GM18498 (cell line): ENCODE measurements around the gene SCLT1.
"Not testable (repeated sequence)": the region's sequence is repeated elsewhere in the genome, so short reads cannot be mapped to it uniquely, and the experiment has no call there.

Experiments
- ATAC-seq: cut with Tn5 transposase; IDR thresholded peaks from one replicate; pipeline ENCODE4 v1.9.1; 2021; ENCODE audit warnings: mild to moderate bottlenecking, moderate library complexity; ENCODE audit not compliant: unreplicated experiment

The SCLT1 gene

DNA sequence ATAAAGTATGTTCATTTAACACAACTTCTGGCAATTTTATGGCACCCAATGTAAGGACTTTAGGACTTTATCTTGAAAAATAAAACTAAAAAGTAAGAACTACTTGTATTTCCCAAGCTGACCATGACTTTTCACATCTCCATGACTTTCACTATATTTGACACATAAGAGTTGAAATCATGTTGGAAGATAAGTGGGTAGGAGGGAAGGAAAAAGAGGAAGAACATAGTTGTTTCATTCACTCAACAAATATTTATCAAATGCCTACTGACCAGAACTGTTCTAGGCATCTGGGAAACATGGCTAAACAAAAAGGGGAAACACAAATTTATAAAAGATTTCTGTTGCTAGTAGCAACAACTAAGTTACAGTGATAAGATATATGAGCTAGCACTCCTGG is 16.0 kb downstream of the SCLT1 start:
- ATAC-seq = no peak

DNA sequence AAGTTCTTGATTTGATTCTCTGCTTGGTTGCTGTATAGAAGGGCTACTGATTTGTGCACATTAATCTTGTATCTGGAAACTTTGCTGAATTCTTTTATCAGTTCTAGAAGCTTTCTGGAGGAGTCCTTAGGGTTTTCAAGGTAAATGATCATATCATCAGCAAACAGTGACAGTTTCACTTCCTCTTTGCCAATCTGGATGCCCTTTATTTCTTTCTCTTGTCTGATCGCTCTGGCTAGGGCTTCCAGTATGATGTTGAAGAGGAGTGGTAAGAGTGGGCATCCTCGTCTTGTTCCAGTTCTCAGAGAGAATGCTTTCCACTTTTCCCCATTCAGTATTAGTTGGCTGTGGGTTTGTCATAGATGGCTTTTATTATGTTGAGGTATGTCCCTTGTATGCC is 23.8 kb downstream of the SCLT1 start:
- ATAC-seq = not testable (repeated sequence)

DNA sequence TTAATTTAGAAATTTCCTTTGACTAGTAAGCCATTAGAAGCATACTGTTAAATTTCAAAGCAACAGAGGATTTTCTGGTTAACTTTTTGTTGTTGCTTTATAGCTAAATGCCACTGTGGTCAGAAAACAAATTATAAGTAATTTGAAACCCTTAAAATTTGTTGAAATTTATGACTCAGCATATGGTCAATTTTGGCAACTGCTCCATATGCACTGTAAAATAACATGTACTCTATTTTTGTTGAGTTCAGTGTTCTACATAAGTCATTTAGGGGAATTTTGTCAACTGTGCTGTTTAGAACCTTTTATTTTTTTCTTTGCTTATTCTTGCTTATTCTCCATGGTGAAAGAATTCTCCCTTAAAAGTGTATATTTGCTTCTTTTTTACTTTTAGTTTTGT is 28.6 kb downstream of the SCLT1 start:
- no peak for ATAC-seq

DNA sequence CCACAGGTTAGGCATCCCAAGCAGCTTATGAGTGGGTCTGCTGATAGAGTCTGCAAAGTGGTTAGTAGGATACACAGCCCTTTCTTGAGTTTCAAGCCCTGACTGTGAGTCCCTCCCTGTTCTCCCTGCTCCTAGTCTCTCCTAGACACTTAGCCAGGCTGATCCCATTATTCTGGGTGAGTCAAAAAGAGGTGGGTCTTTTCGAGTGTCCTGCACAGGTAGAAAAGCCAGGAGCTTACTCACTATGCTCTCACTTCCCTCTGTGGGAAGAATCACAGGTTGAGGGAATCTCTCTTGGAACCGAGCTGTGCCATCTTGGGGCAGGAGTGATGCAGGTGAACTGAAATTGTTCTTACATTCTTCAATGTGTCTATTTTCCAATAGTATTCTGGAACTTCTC is 29.7 kb downstream of the SCLT1 start:
- ATAC-seq = no peak

DNA sequence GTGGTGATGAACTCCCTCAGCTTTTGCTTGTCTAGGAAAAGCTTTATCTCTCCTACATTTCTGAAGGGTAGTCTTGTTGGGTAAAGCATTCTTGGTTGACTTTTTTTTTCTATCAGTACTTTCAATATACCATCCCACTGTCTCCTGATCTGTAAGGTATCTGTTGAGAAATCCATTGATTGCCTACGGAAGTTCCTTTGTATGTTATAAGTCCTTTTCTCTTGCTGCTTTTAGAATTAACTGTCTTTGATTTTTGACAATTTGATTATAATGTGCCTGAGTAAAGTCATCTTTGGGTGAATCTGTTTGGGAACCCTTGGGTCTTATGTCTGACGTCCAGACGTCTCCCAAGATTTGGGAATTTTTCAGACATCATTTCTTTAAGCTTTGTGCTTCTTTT is 30.8 kb downstream of the SCLT1 start:
- no peak for ATAC-seq

DNA sequence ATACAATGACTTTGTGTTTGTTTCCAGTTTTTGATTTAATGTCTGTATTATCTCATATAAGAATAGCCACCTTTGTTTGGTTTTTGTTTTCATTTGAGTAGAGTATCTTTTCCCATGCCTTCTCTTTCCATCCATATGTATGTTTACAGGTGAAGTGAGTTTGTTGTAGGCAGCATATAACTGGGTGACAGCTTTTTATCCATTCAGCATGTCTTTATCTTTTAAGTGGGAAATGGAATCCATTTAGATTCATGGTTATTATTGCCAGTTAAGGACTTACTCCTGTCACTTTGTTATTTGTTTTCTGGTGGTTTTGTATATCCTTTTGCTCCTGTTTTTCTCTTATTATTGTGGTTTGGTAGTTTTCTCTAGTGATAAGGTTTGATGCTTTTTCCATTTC is 34.3 kb downstream of the SCLT1 start:
- ATAC-seq = no peak

DNA sequence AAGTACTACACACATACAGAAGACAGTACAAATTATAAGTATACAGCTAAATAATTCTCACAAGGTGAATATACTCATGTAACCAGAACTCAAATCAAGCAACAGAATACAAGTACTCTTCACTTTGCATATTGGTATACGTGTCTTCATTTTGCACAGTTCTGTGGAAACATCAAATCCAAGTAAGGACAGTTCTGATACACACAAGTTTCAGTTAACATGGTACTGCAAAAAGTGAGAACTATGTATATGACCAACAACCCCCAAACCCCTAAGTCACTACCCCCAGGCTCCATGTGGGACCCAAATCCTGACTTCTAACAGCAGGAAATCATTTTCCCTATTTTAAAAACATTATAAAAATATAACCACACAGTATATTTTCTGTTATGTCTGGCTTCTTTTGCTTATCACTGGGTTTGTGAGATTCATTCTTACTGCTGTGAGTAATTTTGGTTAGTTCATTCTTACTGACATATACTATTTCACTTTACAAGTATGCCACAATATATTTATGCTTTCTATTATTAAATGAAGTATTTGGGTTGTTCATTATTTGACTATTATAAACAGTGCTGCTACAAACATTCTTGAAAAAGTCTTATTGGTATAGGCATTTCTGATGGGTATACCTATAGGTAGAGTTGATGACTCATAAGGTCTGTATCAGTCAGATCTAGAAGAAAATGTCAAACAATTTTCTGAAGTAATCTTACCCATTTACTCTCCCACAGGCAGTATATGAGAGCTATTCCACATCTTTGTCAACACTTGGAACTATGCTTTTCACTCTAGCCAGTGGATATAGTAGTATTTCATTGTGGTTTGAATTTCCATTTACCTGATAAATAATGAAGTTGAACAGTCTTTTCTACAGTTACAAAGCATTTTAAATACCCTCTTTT is 47.0 kb downstream of the SCLT1 start:
- no peak for ATAC-seq

DNA sequence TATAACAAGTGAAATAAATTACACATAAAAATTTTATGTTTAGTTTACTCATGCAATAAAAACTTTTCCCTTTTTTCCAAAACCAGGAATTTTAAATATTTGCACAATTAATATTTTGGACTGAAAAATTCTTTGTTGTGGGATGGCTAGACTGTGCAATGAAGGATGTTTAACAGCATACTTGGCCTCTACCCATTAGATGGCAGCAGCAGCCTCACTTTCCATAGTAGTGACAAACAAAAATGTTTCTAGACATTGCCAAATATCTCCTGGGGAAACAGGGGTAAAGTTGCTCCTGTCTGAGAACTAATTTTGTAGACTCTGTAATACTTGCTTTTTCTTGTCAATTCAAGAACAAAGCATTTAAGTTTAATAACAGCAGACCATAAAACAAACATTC is 49.8 kb downstream of the SCLT1 start:
- ATAC-seq = no peak

DNA sequence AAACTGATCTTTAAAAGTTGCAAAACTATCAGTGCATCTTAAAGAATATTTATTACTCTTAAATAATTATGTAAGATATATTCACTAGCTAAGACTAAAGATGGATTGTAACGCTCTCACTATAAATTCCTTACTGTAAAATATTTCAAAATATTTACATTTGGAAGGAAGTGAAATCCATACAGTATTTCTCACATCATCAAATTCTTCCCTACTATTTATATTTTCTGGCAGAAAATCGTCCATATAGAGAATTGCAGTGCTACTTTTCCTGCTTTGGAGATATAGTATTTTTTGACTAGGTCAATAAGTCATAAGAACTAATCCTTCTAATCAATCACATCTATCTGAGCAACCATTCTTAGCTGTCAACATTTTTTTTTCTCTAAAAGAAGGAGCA is 52.9 kb downstream of the SCLT1 start:
- ATAC-seq = no peak

DNA sequence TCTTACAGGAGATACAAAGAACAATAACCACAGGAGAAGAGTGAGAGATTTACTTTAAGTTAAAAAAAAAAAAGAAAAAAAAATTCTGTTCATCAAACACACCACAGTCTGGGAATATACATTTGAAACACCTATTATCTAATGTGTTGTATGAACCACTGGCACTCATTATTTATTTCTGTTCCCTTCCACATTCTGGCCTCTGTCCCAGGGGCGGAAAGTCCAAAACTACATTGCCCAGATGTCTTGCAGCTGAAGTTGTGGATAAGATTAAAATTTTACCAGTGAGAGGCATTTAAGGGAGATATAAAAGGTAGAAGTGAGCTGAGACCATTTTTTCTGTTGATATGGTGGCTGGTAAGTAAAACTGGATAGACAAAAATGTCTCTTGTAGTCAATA is 56.2 kb downstream of the SCLT1 start:
- no peak for ATAC-seq

DNA sequence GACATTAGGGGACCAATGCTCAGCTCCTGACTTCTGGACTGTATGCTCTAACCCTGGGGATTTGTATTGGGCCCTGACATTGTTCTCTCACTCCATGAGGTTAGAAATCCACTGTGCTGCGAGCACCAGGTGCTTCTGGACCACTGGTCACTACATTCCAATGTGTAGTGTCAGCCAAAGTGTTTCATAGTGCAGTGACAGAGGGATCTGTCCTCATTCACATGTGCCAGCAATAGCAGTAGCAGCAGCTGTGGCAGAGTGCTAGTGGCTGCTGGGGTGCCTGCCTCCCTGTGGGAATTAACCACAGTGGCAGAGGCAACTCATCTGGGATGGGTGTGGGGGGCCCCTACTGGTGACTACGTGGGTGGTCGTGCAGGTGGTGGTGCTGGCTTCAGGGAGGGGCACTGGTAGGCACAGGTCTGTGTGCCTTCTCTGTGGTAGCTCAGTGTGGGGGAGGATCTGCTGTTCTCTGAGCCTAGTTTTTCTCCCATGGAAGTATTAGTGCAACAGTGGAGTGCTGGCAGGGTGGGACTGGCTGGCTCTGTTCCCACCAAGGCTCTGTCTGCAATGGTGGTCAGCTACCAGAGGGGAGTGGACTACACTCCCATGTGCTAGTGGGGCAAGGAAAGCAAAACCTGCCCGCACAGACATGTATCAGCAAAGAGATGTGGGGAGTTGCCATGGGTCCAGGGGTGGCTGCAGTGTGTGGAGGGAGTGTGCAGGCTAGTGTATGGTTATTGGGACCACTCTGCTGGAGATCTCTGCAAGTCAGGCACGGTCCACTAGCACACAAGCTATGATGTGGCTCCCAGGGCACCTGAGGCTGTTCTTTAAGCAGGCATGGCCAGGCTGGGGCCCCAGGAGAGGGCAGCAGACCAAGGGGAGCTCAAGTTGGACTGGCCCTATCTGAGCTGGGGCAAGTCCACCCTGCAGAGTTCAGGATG is 78.5 kb downstream of the SCLT1 start:
- no peak for ATAC-seq

DNA sequence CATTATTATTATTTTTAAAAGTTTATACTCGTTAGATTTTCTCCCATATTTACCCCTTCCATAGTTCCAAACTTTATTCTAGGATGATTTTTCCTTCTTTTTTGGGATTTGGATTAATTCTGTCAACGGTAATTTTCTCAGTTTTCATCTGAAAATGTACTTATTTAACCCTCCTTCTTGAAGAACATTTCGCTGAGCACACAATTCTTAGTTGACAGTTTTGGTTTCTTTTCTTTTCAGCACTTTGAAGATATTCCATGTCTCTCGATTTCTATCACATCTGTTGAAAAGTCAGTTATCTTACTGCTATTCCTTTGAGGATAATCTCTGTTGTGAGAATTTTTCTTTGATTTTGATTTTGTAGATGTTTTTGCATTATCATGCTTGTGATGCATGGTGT is 85.2 kb downstream of the SCLT1 start:
- ATAC-seq = no peak

DNA sequence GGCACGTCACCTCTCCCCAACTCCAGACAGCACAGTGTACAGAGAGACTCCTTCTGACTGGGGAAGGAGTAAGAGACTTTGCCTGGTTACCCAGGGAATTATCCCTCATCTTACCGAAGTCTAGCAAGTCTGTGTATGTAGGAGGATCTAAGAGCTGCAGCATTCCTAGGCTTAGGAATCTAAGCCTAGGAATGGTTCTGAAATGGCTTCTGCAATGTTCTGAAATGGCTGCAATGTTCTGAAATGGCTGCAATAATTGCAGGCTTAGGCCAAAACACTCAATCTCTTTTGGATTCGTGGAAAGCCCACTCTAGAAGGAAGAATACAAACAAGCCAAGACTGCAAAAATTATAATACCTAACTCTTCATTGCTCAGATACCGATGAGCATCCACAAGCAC is 106.4 kb downstream of the SCLT1 start:
- no peak for ATAC-seq

DNA sequence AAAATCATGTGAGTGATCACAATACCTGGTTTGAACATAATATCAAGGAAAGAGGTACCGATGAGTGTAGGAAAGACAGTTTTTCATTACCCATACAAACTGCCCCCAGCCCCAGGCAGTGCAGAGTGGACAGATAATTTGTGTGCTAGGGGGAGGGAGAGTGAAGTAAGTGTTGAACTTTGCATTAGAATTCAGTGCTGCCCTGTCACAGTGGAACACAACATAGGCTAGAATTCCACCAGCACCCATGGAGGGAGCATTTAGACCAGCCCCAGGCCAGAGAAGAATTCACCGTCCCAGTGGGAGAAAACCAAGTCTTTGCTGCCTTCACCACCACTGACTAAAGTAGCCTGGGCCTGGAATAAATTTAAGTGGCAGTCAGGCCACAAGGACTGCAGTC is 107.3 kb downstream of the SCLT1 start:
- no peak for ATAC-seq

DNA sequence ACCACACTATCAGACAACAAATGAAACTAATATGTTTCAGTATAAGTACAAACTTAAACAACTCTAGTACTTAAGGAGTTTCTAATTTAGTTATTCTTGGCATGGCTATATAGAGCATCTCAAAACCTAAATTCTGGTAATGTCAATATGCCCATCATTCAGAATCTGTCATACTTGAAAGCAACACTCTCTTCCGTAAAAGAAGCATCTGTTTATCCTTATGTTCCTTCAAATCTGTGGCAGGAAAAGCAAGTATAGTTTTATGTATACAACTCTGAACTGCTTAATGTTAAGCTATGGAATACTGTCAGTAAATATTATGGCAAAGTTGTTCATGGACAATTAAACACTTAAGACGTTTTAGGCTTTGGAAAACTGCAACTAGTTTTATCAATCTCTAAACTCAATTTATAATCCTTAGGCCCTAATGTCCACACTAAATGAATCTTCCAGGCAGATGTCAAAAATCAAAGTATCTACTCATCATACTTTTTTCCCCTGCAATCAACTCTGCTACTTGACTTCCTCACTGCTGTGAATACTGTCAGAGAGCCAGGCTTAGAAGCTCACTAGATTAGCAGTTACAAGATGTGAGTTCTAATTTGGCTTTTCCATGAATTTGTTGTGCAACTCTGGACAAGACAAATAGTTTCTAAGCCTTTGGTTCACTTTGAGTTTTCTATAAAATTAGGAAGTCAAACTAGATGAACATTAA is 109.4 kb downstream of the SCLT1 start:
- no peak for ATAC-seq

DNA sequence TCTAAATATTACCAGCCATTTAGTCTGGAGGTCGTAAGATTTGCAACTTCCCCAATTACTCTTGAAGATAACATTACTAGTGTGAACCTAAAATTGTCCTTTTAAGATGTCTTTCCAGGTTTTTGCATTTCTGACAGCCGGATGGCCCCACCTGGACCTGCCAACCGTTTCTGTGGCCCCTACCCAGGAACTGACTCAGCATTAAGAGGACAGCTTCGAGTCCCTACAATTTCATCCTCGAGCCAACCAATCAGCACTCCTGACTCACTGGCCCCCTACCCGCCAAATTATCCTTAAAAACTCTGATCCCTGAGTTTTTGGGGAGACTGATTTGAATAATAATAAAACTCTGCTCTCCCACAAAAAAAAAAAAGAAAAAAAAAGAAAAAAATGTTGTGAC is 112.0 kb downstream of the SCLT1 start:
- no peak for ATAC-seq

DNA sequence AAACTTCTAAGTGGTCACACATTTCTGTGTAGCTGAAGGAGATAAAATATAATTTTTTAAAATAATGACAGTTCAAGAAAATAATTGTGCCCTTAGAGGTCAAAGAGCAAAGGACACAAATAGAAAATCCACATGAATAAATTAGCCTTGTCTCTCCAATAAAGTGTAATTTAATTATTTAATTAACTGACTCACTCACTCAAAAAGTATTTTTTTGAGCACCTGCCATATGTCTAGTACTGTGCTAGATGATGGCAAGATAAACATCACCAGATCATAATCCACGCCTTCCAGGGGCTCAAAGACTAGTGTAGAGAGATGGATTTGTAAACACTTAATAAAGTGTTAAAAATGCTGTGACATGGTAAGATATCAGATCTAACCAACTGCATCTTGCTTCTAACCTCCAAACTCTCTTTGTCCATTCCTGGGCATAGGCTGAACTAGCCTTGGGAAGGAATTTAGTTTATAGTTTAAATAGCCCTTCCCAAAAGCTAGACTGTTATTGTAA is 112.5 kb downstream of the SCLT1 start:
- no peak for ATAC-seq

DNA sequence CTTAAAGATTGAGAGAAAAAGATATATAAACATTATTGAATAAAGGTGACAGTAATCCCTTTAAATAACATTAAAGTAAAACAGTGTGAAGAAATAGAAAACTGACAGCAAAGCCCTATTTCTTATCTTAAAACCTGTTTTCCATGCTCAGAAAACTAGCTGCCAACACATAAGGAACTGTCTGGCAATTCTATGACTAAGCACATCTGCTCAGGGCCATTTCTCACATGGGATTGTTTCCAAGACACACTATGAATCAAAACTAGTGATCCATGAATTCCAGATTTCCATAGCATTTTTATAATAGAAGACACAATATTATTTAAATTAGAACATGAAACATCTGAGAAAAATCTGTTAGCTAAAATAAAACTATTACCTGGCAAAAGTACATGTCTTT is 113.4 kb downstream of the SCLT1 start:
- ATAC-seq = no peak

DNA sequence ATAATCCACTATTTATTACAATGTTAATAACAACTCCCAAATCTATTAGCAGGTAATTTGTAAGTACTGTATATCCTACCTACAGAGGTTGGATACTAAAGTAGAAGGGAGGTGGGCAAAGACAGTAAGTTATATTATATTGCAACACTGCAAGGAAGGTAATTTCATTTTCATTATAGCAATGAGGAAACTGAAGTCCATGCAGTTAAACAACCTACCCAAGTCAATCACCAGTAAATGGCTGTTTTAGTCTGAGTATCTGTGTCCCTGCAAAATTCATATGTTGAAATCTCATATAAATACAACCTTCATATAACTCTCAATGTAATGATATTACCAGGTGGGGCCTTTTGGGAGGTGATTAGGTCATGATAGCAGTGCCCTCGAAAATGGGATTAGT is 114.4 kb downstream of the SCLT1 start:
- ATAC-seq = no peak

DNA sequence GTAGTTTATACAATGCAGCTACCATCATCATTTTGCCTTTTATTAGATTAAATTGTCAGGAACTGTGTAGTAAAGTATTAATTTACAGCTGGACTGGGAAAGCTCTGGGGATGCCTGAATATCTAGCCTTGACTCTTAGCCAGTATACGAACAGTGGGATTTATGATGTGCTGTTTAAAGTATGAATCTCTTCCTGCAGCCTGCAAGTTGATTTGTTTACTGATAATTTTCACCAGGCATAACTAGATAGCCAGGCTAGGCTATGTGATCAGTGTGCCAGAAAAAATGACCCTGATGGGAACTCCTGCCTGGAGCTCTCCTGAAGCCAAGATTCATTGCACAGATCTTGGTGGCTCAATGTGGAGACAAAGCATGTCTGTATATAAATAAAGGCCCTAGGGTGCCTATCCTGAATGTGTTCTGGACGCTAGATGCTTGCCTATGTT is 119.2 kb downstream of the SCLT1 start:
- ATAC-seq = no peak

DNA sequence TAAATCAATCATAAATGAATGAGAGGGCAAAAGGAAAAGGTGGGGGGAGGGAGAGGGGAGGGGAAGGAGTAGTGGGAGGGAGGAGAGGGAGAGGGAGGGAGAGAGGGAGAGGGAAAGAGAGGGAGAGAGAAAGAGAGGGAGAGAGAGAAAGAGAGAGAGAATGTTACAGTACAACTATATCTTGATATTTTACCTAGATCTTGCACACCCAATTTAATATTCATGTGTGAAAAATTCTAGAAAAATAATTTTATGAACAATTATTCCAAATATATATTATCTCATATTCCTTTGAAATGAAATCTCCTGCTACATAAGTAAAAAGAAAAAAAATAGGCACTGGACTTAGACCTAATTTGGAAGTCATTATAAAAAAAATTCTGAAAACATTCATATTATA is 120.0 kb downstream of the SCLT1 start:
- ATAC-seq = no peak
